Measurements from ENCODE around the gene PTRHD1.

Gene PTRHD1

GRCh38 chr2:24792874-24793760, at the start of gene PTRHD1, which contains the start of gene CENPO:
Gene PTRHD1, minus strand, starts transcription at chr2:24793391. Its CDS starts 14 bp downstream, at chr2:24793377.
Gene CENPO, plus strand, starts transcription at chr2:24793425. Its CDS starts 495 bp downstream, at chr2:24793920.
- FAIRE-seq, result no peak
- TF ChIP-seq CTCF (IDR thresholded peaks at IDR 0.05; ENCODE audit: insufficient read depth, missing control alignments), result no peak
- DNase-seq (ENCODE audit: insufficient read length, low spot score), result peak; percentile 76

GRCh38 chr2:24842081-24843050, 49.2 kb upstream of the PTRHD1 start:
- FAIRE-seq (no peak), DNase-seq (ENCODE audit: insufficient read length, low spot score) (no peak)
- no peak for TF ChIP-seq CTCF (IDR thresholded peaks at IDR 0.05; ENCODE audit: insufficient read depth, missing control alignments)

- no peak for TF ChIP-seq CTCF (IDR thresholded peaks at IDR 0.05; ENCODE audit: insufficient read depth, missing control alignments)
- no peak for FAIRE-seq
- no peak for DNase-seq (ENCODE audit: insufficient read length, low spot score)
Measured at GRCh38 chr2:24840962-24841945, 48.1 kb upstream of the PTRHD1 start.

GRCh38 chr2:24840164-24840869, 47.1 kb upstream of the PTRHD1 start:
- no peak for TF ChIP-seq CTCF (IDR thresholded peaks at IDR 0.05; ENCODE audit: insufficient read depth, missing control alignments)
- FAIRE-seq (no peak), DNase-seq (ENCODE audit: insufficient read length, low spot score) (no peak)

GRCh38 chr2:24839729-24840128, 46.5 kb upstream of the PTRHD1 start:
- DNase-seq (ENCODE audit: insufficient read length, low spot score), result no peak
- no peak for FAIRE-seq
- TF ChIP-seq CTCF (IDR thresholded peaks at IDR 0.05; ENCODE audit: insufficient read depth, missing control alignments), result no peak

GRCh38 chr2:24838541-24838940, 45.4 kb upstream of the PTRHD1 start:
- DNase-seq (ENCODE audit: insufficient read length, low spot score) (no peak), FAIRE-seq (no peak)
- TF ChIP-seq CTCF (IDR thresholded peaks at IDR 0.05; ENCODE audit: insufficient read depth, missing control alignments), result no peak

Measured in D721Med (cell line).